Measurements from ENCODE around the gene AHRR. TPM values are rescaled to one million over a fixed set of nuclear protein-coding genes. Genes with fewer than 3 reads are reported as not detected.

AHRR gene
- total and polyA plus RNA-seq, 9 of the 15 experiments (the other 6 are each of a cell fraction or from before 2014, with no cell fraction given), result 0.06 to 1.6 (median 0.75) TPM; not detected in 1

GRCh38 chr5:452978-453710 lies 131.6 kb downstream of the AHRR start:
- H3K4me1 ChIP-seq (replicated peaks in 1 of 2; ENCODE audit: control insufficient read depth in 2 of 2, insufficient read depth in 2 of 2, low read length in 2 of 2), result 0 out of 5 replicates have a peak, but pooled peaks cover 0 to 3% of the 10 kb centered on the region in 2 experiments
- ChIA-PET POLR2A (no interaction called here), CTCF (ENCODE audit: low intra/inter-chr PET ratio) (no interaction called here)
- no TSS peak for BruUV-seq (replicated peaks)
- intact Hi-C loops (cut with micrococcal nuclease) (no loop called here), in situ Hi-C loops (cut with MboI) (no loop called here)
- FAIRE-seq (no peak), DNase-seq (ENCODE audit: extremely low read depth in 1 of 4, low spot score in 3 of 4) (no peak), ATAC-seq (no peak)
- H3K27ac ChIP-seq (ENCODE audit: extremely low read depth, low read depth, low read length), result no peak overlapping the region
- H3K9ac ChIP-seq (ENCODE audit: insufficient read depth in 1 of 2, low read depth in 2 of 2, low read length in 2 of 2), result no peak overlapping the region
- H3K27me3 ChIP-seq (ENCODE audit: control insufficient read depth in 2 of 2, insufficient read depth in 2 of 2, low read length in 2 of 2), result no peaks in the 10 kb centered on the region
- no peaks in the 10 kb centered on the region for H3K9me1 ChIP-seq (ENCODE audit: control insufficient read depth, insufficient read depth, low read length)
- H3K79me2 ChIP-seq (ENCODE audit: control insufficient read depth, insufficient read depth, low read length), result peaks cover 7% of the 10 kb centered on the region; the same call in 1 of the 3 replicates
- H3K4me2 ChIP-seq (ENCODE audit: insufficient read depth, low read length), result no peak overlapping the region
- H4K20me1 ChIP-seq (replicated peaks; ENCODE audit: control insufficient read depth, insufficient read depth, low read length), result no peaks in the 10 kb centered on the region
- H3K9me3 ChIP-seq (replicated peaks; ENCODE audit: control insufficient read depth, insufficient read depth, low read depth, low read length), result peaks cover 8% of the 10 kb centered on the region
- 95% methylated on average over 17 of the region's 17 CpGs for WGBS (ENCODE audit: insufficient coverage, low coverage, missing lambda C conversion rate)
- TF ChIP-seq, protein P1, sequence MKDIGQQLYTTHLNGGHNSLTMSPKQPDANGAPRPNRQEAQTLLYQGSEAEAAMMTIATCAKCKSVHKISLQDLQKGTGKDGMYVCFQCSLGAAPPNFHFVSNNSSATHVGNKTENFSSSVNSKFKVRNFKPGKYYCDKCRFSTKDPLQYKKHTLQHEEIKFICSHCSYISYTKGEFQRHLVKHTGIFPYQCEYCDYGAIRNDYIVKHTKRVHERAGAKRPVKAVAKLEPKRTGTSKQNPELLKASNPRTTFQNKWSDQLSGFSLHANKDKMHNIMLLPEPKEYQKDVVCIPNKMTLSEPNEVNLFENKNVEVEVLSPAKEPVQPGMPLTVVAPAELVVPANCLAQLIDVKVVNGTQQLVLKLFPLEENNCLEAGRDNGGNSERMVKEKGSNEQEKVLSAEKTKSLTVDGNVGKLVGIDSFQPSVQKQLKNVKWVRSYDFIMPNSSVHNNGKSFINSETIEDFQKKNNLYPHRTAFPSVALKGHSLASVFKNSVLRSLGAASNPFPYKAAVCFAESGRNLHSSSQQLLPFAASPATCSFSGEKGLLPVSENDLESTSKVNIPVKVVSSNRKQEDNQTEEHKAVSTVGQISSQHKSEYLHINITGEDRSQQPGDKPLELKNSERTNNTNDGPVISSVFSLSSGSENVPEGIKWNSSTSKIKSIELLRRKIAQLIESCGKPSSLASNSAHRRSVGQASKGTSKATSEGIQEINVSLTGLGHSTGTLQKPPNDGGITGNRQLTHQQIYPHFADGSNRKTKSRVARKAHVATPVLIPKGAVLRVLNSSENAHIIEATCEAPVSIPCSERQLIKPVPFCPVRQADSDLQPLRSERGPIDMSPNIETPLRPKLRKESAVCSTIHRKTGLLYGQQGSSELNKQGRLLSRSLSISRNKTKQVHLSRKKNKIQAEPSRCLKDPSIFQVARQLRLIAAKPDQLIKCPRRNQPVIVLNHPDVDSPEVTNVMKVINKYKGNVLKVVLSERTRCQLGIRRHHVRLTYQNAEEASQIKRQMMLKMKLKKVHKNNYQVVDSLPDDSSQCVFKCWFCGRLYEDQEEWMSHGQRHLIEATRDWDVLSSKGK (CRISPR knock-in tag; IDR thresholded peaks at IDR 0.05), result no peak
- TF ChIP-seq, protein P2, sequence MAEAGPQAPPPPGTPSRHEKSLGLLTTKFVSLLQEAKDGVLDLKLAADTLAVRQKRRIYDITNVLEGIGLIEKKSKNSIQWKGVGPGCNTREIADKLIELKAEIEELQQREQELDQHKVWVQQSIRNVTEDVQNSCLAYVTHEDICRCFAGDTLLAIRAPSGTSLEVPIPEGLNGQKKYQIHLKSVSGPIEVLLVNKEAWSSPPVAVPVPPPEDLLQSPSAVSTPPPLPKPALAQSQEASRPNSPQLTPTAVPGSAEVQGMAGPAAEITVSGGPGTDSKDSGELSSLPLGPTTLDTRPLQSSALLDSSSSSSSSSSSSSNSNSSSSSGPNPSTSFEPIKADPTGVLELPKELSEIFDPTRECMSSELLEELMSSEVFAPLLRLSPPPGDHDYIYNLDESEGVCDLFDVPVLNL (CRISPR knock-in tag; IDR thresholded peaks at IDR 0.05; ENCODE audit: low read depth), result no peak
- TF ChIP-seq ZNF143 (CRISPR knock-in tag; IDR thresholded peaks at IDR 0.05), result no peak
- no peak for TF ChIP-seq BDP1 (IDR thresholded peaks at IDR 0.05; ENCODE audit: insufficient read depth, insufficient read length)
- TF ChIP-seq ZNF436 (CRISPR knock-in tag; IDR thresholded peaks at IDR 0.05), result no peak
- TF ChIP-seq, protein P3, sequence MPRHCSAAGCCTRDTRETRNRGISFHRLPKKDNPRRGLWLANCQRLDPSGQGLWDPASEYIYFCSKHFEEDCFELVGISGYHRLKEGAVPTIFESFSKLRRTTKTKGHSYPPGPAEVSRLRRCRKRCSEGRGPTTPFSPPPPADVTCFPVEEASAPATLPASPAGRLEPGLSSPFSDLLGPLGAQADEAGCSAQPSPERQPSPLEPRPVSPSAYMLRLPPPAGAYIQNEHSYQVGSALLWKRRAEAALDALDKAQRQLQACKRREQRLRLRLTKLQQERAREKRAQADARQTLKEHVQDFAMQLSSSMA (CRISPR knock-in tag; IDR thresholded peaks at IDR 0.05), result no peak
- peaks cover 87% of the 10 kb centered on the region for H3K36me3 ChIP-seq (ENCODE audit: control insufficient read depth, insufficient read depth, low read length)
- H2AFZ ChIP-seq (ENCODE audit: low read depth, low read length), result no peak overlapping the region
- H3K4me3 ChIP-seq, result no peak overlapping the region
